Right lobe of liver (tissue), 4 donors: Measurements from ENCODE around the gene GLIS2.

ENCODE experiments used
- CTCF ChIP-seq, 4 donors: fragments of 200-600 bp in 3 of 4; fragments of 450-650 bp in 1 of 4; IDR thresholded peaks; one replicate each; pipeline versions ENCODE4 v1.5.1 to v1.8.0; 2016 to 2022; ENCODE audit warnings: antibody characterized with exemption in 4 of 4, mild to moderate bottlenecking in 2 of 4
- POLR2A ChIP-seq: fragments of 450-650 bp; IDR thresholded peaks from one replicate; pipeline ENCODE4 v1.6.1; 2017; ENCODE audit warnings: antibody characterized with exemption, mild to moderate bottlenecking
- donor health status: DM: no; HTN: no; CAD: no.
- donor health status: DM: no; HTN: no; CAD: no.
- donor health status: DM: no; HTN: yes; CAD: no.

- TF ChIP-seq CTCF (IDR thresholded peaks at IDR 0.05) (no peak), POLR2A (peak; percentile 82)
Measured at GRCh38 chr16:4350787-4351659, 35.2 kb downstream of the GLIS2 start, which contains the start of gene PAM16.
